OCI-M2 (cell line): ENCODE data around the gene HOXC12.

Experiments
- DNase-seq: peaks from one replicate; lab custom pipeline; 2025; ENCODE audit not compliant: unreplicated experiment; lab: John Stamatoyannopoulos, UW

The HOXC12 gene

DNA sequence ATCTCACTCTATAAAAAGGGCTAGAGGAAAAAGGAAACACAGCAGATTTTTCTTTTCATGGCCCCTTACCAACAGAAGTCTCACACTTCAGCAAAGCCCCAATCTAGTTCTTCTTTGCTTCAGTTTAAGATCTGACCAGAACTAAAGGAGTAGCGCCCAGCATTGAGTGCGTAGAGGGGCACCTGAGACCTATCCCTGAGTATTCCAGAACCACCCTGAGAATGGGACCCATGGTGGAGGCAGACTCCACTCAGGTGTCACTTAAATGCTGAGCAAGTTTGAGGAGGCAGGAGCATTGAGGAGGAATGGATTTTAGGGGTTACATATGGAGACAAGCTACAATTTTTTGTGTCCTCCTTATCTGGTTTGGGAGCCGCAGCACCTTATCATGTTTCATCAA lies 16.4 kb downstream of the HOXC12 start:
- DNase-seq = no peak

DNA sequence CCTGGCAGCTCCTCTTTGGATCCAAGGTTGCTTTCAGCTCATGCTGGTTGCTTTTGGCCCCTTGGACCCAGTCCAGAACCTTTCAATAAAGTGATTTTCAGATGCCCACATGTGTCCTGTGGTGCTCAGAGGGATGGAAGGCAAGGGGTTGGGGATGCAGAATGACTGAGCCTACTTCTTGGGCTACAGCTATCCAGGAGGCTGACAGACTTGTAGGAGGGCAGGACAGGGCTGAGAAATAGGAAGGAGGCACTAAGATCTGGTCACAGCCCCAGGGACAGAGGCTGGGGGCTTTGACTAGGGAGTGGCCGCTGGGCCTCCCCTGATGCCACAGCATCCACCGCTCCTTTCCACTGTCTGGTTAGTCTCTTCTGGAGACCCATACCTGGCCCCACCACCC lies 17.0 kb downstream of the HOXC12 start:
- no peak for DNase-seq

DNA sequence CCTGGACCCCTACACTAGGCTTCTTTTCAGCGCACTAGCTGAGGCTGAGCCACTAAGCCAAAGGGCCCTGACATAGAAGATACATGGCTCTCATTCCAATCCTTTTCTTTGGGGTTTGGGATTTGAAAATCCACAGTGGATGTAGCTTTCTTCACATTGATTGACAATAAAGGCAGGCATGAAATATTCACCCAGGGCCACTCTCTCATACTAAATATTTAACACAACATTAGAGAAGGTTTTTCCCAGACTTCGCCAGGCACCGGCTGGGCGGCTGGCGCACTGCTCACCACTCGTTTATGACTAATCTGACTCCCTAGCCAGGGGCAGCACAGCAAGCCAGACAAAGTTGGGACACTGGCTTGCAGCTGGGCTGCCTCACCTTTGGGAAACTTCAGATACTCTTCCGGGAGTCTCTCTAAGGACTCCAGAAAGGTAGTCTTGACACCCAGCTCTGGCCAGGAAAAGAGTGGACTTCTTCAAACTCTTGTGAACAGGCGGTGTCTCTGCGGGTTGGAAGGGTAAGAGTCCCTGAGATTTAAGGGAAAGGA lies 17.5 kb downstream of the HOXC12 start:
- DNase-seq = no peak

DNA sequence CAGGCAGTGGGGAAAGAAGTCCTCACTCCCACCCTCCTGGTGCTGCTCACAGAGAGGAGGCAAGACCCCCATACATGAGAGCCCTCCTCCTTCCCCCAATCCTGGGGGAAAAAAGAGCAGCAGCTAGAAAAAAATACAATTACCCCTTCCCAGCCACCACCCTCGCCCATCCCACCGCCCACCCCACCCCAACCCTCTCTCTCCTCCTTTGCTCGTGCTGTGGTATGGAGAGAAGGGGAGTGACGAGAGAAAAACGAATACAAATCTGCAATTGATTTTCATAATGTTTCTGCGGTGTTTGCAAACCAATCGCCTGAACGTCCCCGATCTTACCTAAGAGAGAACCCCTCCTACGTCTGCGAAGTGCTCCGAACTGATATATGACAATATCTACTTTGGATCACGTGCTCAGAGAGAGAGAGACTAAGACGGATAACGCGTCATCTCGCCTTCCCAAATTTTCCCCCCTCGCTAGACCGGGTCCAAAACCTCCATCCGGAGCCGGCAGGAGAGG lies 18.1 kb downstream of the HOXC12 start, which contains the start of gene HOXC11:
HOXC11 (plus strand) TSS at position 405 of the 514 bp plus-strand sequence. CDS start 116 bp downstream, outside the sequence.
- DNase-seq = no peak

DNA sequence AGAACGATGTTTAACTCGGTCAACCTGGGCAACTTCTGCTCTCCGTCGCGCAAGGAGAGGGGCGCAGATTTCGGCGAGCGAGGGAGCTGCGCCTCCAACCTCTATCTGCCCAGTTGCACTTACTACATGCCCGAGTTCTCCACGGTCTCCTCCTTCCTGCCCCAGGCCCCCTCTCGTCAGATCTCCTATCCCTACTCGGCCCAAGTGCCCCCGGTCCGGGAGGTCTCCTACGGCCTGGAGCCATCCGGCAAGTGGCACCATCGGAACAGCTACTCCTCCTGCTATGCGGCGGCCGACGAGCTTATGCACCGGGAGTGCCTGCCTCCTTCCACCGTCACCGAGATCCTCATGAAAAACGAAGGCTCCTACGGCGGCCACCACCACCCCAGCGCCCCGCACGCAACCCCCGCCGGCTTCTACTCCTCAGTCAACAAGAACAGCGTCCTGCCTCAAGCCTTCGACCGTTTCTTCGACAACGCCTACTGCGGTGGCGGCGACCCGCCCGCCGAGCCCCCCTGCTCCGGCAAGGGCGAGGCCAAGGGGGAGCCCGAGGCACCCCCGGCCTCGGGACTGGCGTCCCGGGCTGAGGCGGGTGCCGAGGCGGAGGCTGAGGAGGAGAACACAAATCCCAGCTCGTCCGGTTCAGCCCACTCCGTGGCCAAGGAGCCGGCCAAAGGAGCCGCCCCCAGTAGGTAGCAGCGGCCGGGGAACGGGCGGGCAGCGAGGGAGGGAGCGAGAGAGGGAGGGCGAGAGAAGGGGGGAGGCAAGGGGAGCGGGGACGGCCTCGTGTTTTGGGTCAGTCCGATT lies 18.7 kb downstream of the HOXC12 start:
- no peak for DNase-seq

DNA sequence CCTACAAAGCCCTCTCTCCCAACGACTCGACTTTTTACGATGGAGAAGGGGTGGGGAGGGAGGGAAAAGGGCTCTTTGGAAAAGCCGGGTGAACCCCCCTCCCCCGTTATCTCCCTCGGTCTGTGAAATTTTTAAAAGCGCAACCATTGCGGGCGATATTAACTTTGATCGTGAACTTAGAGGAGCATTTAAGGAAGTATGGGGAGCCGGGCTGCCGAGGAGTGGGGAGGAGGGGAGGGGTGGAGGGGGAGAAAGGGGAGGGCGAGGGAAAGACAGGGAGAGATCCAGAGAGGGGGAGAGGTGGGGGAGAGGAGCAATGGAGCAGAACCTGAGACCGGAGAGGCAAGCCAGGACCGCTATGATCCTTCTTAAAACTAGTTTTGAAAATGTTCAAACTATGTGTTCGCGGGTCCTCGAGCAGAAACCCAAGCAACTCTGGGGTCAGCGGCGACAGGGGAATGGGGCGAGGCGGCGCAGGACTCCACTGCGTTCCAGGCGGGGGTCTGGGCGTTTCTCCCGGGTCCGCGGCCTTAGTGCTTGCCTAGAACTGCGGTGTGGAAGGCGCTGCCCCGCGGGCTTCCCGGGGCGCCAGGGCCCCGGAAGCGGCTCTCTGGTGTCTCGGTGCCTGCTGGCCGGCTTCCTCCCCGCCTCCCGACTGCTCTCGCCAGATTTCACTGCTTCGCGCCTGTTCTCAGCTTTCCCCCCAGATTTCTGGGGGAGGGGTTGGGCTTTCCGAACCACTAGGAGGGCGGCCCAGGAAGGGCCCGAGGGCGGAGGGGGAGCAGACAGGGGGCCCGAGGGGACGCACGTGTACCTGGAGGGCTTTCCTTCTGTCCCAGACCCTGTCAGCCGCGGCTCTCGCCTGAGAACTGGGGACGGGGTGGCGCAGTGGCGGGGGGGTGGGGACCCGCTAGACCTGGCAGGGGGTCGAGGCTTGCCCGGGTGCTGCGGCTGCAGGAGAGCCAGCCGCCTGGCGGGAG lies 19.7 kb downstream of the HOXC12 start, which contains the start of gene HOTAIR:
HOTAIR (minus strand) TSS at position 871 of the 980 bp plus-strand sequence.
- no peak for DNase-seq

DNA sequence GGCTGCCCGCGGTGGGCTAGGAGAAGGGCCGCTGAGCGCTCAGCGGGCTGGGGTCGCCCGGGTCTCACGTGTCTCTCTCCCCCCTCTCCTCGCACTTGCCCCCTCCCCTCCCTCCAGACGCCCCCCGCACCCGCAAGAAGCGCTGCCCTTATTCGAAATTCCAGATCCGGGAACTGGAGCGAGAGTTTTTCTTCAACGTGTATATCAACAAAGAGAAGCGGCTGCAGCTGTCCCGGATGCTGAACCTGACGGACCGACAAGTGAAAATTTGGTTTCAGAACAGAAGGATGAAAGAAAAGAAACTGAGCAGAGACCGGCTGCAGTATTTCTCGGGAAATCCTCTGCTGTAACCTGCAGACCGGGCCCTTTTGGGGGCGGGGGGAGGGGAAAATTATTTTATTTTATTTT lies 20.4 kb downstream of the HOXC12 start:
- no peak for DNase-seq

DNA sequence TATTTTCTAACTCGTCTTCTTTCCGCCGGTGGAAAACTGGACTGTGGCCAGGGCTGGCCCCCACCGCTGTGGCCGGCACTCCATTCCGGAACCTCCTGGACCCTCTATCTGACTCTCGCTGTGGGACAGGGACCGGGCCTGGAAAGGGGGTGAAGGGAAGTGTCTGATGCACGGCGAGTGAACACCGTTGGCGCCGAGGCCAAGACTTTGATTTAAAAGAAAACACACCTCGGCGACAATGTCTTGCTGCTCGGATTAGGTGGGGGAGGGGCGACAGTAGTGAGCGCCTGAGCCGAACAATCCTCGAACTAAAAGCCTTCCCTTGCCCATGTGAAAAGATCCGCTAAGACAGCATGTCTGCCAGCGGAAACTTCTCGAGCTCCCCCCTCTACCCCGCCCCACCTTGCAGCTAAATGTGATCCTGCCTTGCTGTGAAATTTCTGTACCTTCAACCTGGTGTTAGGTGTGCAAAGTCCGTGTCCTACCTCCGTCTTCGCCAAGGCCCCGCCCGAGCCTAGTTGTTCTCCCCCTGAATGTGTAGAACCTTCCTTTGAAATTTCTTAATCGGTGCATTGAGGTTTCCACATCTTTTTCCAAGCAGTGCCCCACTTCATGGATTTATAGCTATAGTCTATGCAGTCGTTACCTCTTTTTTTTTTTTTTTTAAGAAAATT lies 20.9 kb downstream of the HOXC12 start:
- DNase-seq = no peak

DNA sequence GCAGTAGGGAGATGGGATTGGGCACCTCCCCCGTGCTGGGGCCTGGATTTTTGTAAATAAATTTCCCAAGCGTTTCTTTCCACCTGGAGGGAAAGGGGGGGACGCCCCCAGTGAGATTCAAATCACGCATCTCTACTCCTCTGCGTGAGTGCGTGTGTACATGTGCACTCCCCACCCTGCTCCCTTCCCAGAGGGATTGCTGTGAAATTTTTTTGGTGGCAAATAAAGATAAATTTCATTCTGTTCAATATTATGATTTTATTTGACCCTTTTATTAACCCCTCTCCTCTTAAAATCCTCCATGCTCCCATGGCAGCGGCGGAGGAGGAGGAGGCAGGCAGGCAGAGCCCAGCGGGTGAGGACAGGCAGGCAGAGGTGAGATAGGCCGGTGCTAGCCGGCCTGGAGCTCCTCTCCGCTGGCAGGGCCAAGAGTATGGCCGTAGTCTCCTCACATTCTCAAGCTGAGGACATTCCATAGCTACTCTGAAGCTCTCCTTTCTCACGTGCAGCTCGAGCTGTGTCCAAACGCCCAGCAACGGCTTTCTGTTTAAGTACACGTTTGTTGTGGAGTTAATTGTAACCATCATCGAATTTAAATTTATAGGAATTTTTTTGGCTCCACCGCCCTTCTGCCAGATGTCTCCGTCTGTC lies 21.6 kb downstream of the HOXC12 start:
- DNase-seq = no peak

DNA sequence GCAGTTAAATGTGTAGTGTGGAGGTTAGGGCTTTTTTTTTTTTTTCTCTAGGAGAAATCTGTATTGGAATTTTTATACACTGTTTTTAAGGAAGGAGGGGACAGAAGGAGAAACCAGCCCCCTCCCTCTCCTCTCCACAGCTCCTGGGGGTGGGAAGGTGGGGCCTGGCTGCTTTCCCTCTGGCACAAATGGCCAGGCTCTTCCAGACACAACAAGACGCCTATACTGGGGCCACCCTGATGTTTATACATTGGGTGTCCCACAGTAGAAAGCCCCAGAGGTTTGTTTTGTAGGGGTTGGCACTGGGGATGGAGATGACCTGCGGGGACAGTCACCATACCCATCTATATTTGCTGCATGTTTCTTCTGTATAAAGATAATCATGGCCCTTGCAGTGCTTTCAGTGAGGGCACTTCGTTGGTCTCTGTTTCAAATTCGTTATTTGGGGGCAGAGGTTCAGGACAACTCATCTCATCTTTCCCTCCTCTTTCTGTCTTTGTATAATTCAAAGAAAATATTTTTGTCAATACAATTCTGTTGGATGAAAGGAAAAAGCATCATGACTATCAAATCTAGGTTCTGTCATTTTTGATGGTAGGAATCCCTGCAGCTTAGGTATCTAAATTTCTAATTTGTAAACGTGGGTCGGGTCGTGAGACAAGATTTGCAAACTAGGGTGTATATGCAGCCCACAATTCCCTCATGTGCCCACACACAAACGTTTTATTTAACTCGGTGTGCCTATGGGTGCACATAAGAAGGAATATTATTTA lies 22.3 kb downstream of the HOXC12 start:
- no peak for DNase-seq

DNA sequence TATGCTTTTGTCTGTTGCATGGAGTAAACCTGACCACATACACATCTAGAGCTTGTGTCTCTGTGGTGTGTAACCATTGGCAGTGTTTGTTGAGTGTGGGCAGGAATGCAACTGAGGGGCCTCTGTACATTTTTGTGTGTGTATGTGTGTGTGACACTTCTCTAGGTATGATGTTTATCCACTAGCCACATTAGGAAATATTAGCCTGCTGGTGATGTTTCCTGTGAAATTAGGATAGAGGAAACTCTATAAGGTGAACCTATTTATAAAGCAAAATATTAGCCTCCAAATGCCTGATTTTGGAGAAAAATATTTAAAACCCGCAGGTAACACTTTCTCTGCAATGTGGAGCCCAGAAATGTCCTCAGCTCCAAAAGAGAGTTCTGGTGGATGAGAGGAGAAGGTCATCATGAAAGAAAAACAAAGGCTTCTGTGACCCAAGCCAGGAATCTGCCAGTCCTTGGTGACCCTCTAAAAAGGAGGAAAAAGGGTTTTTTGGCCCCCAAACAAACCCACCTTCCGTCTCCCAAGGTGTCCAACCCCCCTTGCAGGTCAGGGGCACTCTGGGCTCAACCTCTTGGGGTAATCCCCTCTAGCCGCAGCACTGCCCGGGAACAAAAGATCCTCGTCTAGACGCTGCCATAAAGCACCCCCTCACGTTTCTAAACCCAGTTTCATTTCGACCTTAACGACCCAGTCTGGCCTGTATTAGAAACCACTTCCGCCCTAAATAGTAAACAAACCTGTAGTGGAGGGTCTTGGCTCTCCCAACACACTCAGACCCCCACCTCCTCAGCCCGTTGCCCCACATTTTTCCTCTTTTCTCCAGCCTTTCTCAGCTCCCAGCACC lies 23.1 kb downstream of the HOXC12 start:
- DNase-seq = no peak

DNA sequence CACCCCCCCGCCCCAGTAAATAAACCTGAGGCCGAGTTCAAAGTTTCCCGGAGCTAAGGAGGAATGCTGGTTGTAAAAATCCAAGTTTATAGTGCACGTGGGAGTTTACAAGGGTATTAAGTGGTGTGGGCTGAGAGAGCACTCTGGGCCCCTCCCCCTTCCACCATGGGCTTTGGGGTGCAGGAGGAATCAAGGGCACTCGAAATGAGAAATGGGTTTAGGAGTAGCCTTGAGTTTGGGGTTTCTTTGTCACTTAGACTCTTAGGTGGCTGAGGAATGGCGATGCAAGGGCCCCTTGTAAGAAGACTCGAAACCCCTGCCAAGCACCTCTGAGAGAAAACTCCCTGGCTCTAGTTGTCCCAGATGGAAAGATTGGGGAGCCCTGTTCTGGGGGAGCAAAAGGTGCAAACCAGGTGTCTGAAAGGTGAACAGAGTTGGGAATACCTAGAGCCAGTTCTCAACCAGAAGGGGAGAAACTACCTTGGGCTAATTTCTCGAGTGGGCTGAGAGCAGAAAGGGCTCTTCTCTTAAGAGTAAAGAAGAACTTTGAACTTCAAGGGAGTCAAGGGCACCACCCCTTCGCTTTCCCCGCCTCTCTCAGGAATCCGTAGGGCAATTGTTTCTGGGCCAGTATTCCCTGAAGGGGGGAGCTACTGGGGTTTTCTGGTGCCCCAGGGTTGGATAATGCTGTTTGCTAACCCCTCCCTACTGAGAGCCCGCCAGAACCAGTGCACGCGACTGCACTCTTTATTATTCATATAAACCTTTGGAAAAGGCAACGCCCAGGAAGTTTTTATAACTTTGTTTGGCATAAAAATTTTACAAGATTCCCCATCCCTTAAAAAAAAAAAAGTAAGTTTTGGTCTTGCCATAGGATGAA lies 24.0 kb downstream of the HOXC12 start:
- DNase-seq = no peak

DNA sequence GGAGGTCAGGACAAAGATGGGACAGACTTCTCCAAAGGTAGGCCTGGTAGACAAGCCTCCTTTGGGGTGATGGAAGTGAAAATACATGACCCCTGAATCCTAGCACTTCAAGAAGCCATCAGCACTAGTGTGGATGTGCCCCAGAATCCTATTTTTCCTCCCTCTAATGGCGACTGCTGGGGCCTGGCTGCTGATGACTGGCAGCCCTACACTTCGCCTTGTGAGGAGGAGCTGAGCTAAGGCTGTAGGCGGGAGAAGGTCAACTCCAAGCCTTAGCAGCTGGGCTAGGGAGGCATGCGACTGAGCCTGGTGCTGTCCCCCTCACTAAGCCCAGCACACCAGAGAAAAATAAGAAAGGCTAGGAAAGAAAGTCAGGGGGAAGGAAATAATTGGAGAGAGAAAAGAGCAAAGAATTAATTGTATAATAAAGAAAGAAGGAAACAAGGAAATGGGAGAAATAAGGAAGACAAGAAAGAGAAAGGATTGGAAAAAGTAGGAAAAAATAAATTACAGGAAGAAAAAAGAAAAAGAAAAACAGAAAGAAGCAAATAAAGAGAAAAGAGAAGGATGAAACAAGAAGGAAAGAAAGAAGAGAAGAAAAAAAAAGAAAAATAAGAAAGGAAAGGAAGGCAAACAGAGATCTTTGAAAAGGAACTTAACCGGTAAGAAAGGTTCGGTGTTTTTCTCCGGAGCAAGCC lies 25.6 kb downstream of the HOXC12 start:
- DNase-seq = no peak

DNA sequence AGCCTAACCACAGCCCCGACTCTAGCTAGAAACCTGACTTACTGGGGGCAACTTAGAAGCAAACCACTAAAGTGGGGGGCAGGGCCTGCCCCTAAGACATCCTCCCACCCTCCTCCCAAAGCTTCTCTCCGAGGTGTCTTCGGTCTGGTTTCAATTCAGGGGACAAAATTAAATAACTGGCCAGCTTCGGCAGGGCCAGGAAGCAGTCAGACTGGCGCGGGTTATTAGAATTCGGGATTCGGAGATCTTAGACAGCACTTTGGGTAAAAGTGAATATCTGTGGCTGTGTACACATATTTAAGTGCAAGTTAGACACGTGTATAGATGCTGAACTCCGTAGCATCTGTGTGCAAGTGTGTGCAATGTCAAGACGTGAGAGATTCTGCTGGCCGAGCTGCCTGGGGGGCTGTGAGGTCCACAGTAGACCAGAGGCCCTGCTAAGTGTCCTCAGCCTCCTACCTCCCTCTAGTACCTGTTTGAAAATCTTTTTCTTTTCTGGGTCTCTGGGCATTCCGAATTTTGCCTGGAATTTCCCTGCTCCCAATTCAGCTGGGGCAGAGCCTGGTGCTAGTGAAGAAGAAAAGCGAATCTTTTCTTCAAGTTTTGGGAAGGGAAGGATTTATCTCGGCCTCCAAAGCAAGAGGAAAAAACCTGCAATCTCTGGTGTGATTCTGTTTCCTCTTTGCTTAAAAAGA lies 26.2 kb downstream of the HOXC12 start:
- DNase-seq = no peak

DNA sequence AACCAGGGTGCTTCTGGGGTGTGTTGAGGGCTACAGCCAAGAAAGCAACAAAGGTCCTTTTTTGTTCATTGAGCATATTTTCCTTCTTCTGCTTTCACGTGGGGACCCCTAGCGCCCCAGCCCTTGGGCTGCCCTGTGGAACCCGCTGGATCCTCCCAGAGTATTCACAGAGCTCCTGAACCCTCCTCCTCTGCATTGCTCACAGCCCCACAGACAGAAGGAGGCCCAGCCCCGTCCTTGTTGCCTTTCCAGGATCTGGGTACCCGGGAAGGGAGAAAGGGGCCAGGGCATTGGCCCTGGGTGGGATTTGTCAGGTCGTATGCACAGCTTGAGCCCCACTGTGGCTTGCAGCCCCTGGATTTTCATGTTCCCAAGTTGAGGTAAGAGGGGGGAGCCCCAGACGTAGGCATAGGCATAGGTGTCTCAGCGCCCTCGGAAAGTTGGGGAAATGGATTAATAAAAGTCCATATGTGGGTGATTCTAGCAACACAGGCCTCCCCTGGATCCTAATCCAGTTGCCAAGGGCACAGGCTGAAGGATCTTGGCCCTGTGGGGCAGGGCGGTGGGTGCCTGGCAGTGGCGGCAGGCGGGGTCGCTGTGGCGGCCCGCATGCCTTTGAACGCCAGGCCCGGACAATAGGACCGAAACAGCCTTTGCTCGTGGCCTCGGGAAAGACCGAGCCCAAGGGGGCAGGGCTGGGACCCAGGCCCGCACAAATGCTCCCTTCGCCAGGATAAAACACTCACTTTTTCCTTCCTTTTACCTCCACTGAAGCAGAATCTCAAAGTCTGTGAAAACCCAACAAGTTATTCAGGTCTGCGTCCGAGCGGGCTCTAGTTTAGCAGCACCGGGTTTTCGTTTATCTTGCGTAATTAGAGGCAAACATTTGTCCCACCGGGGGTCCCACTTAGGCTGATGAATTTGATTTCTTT lies 27.2 kb downstream of the HOXC12 start:
- no peak for DNase-seq
